ENCODE results near the gene AMER1.
"Not testable (repeated sequence)": the region's sequence is repeated elsewhere in the genome, so short reads cannot be mapped to it uniquely, and the experiment has no call there.

AMER1 gene

GRCh38 chrX:64205441-64205734 is at the start of gene AMER1:
Gene AMER1 (minus strand): TSS chrX:64205708. CDS start chrX:64193286, 12,422 bp downstream.
- DNase-seq, result peak in 1 of 2 experiments; percentile 69

DNA sequence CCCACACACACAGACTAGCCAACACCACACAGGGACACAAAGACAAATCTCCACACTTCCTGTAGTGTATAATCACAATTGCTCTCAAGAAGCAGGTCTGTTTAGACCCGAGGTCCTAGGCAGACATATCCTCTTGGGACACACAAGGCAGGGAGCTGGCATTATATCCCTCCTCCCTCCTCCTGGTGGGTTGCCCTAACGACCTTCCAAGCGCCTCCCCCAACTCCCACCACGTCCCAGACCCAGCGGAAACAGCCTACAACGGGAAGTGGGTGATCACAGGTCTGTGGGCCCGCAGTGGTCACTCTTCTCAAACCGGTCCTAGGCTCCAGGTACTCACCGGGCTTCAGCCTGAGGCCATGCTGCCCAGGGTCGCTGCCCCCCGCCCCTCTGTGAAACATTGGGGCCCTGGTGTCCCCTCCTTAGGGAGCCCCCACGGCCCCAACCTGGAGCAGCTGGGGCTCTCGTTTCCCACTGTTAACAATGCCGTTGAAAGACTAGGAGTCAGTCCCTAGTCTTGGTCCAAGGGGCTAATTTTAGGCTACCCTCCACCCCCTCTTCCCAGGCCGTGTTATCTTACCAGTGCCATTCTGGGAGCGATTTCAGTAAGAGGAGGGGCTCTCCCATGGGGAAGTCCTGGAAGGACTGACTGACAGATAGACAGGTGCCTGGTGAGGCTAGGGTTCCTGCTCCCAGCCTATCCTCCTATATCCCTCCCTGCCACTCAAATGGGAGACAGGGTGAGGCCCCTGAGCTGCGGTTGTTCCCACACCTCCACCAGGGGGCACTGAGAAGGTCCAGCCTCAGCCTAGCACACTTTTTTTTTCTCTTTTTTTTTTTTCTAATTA is 24.8 kb upstream of the AMER1 start, which contains the start of gene ASB12:
Gene ASB12 (minus strand): TSS at position 485 of the 848 bp plus-strand sequence. CDS start 4,957 bp downstream, outside the sequence.
- no peak for DNase-seq

DNA sequence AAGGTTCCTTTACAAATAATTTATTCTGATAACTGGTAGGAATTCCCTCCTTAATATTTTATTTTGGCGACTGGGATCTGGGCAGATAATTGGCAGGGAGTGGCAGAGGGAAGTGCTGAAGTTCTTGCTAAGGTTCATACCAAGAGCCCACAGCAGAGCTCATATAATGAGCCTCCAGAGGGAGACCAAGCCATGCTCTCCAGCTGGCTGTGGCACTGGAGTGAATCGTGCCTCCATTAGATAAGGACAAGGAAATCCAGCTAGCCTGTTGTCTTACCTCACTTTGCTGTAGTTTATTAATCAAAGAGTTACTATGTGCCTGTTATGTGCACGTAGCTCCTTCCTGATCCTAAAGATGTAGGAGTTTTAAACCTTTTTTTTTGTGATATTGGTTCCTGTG is 23.6 kb upstream of the AMER1 start:
- DNase-seq, result no peak

GRCh38 chrX:64218023-64218422 is 12.5 kb upstream of the AMER1 start:
- DNase-seq, result no peak

GRCh38 chrX:64213989-64214388 is 8.5 kb upstream of the AMER1 start:
- DNase-seq, result not testable (repeated sequence)

DNA sequence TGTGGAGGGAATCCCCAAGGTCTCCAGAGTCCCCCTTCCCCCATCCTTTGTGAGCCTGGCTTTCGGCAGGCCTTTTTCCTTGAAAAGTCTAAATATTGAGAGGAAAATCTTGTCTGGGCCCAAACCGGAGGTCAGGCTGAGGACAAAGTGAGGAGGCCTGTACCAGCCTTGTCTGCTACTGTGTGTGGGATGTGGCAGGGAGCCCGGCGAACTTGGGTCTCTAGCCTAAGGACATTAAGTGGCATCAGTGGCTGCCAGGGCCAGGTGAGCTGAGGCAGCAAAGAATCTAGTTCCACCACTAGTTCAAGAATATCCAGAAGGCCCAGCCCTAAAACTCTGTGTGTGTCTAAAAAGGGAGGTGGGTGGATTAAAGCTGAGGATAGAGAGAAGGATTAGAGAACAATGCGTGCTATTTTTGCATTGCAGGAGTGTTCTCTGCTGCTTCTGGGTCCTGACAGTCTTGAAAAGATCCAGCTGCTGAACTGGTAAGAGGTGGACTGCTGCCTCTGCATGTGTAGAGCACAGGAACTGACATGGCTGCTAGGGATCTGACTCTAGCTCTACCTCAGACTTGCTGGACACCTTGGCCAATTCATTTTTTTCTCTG is 1.2 kb upstream of the AMER1 start:
- no peak for DNase-seq

GRCh38 chrX:64205735-64206501 is 410 bp upstream of the AMER1 start:
- peak; percentile 74 to 76 for DNase-seq

- DNase-seq, result peak in 1 of 2 experiments; percentile 9
Observed at GRCh38 chrX:64204701-64205440, 637 bp downstream of the AMER1 start.

GRCh38 chrX:64204252-64204651 is 1.3 kb downstream of the AMER1 start:
- DNase-seq, result peak in 1 of 2 experiments; percentile 4

GRCh38 chrX:64202808-64203325 is 2.6 kb downstream of the AMER1 start:
- DNase-seq, result no peak

- no peak for DNase-seq
Observed at GRCh38 chrX:64198036-64198435, 7.5 kb downstream of the AMER1 start.

DNA sequence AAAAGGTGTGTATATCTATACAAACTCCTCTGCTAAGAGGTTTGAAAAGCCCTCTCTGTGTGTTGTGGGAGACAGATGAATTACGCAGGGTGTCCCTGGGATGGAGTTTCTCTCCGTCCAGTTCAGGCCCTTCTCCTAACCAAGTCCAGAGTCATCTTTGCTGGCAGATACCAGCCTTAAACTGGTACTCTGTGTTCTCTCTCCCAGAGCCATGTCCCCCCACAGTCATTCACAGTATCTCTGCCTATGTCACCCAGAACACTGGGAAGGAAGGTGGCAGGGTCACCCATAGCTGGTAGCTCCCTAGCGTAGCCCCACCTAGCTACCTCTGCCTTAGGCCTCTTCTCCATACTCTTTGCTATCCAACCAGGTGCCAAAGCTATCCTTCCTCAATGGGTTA is 8.9 kb downstream of the AMER1 start:
- no peak for DNase-seq

GRCh38 chrX:64195862-64196261 is 9.6 kb downstream of the AMER1 start:
- DNase-seq, result no peak

DNA sequence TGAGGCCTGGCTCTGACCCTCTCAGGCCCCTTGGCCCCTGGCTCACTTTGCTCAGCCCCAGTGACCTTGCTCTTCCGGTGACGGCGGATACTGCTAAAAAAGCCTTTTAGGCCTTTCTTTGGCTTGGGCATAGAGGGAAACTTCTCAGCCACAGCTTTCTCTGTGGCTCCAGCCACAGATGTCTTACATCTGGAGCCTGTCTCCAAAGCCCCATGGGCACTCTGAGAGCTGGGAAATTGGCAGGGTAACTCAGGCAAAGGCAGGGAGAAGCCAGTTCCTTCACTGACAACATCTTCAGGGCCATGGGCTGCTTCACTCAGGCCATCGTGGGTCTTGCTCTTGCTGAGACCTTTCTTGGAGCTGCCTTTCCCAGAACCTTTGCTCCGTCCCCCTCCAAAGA is 12.8 kb downstream of the AMER1 start:
- DNase-seq, result no peak

- DNase-seq, result no peak
Observed at GRCh38 chrX:64192040-64192439, 13.5 kb downstream of the AMER1 start.

GRCh38 chrX:64191281-64192010 is 14.1 kb downstream of the AMER1 start:
- no peak for DNase-seq

DNA sequence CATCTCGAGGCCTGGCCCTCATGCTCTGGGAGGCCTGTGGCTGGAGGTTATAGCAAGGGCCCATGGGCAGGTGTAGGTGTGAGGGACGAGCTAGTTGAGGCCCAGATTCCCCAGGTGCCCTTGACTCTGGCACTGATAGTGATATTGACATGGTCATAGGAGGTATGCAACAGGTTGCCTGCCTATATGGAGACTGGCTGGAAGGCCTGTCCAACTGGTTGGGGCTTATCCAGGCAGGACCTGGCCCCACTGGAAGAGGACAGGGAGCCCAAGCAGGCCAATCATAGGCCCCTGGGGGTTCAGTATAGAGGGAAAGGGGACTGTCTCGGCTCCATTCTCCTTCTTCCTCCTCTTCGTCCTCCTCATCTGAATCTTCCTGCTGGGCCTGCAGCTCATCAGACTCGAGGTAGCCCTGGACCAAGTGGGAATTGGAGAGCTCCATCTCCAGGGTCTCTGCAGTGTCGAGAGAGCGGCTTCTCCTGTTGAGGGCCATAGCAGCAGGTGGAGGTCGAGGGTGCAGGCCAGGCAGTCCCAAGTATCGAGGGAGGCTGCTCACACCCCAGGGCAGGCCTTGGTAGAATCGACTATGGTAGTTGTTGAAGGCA is 15.3 kb downstream of the AMER1 start:
- DNase-seq, result no peak

DNA sequence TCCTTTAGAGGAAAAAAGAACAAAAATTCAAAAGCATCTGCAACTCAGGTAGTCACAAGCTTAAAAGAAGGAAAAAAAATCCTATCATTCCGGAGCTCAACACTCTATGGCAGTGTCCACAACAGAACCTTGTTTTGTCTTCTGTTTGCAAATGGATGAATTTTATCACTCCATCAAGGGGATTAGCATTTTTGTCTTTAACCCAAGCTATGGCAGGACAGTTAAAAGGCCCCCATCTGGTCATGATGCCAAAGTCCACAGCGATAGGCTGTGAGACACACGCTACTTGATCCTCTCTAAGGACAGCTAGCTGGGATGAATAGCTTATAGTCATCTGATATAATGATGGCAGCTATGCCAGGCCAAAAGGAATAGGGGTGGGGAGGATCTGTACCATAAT is 16.6 kb downstream of the AMER1 start:
- no peak for DNase-seq

DNA sequence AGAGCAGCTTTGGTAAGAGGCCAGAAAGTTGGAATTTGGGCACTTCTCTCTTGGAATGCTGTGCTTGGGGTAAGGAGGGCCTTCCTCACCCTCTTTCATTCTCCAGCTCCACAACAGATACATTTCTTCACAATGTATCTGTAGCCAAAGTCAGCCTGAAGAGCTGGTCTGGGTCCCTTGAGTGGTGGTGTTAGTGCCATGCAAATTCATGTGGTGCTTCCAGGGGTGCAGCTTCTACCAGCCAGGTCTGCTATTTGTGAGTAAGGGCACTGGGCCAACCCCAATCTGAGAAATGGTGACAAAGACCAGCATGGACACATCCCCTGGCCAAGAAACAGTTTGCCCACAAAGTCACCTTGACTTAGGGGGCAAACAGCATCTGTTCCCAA is 17.8 kb downstream of the AMER1 start:
- no peak for DNase-seq

GRCh38 chrX:64186974-64187761 is 18.3 kb downstream of the AMER1 start:
- no peak for DNase-seq

- no peak for DNase-seq
Observed at GRCh38 chrX:64184396-64184795, 21.1 kb downstream of the AMER1 start.

Data from SHP77 (cell line).